A673 (cell line): Measurements from ENCODE around the gene THBS4. TPM values are rescaled to one million over a fixed set of nuclear protein-coding genes. Genes with fewer than 3 reads are reported as not detected.

Source experiments
- BruUV-seq: library from RNA; stranded (reverse); fragments of 400-500 nt; replicated peaks from 2 replicates; lab custom pipeline; 2021; lab: Mats Ljungman, UMichigan
- CTCF ChIA-PET: fragments of 300-600 bp; sonication (Branson Sonifier 250); formaldehyde crosslinking; loops from one replicate; lab custom pipeline; 2022; ENCODE audit warnings: antibody characterized with exemption; lab: Charles Lee
- POLR2A ChIA-PET: fragments of 300-600 bp; sonication (Branson Sonifier 250); formaldehyde crosslinking; loops from one replicate; lab custom pipeline; 2022; ENCODE audit warnings: antibody characterized with exemption; ENCODE audit not compliant: low non-redundant PET; lab: Charles Lee
- DNase-seq: peaks from one replicate; pipeline ENCODE4 v3.0.0-alpha.2; 2015; ENCODE audit warnings: low spot score
- H3K27ac ChIP-seq: fragments of 200-600 bp; sonication (generic); 2 replicates; pipeline ENCODE4 v1.5.1; 2016; ENCODE audit warnings: mixed run types, low read depth, mild to moderate bottlenecking, mixed read lengths, antibody characterized with exemption, low read length; ENCODE audit not compliant: poor library complexity, severe bottlenecking
- H3K27me3 ChIP-seq: fragments of 200-600 bp; sonication (generic); replicated peaks from 2 replicates; pipeline ENCODE4 v1.6.1; 2017; ENCODE audit warnings: mixed run types, low read depth, mild to moderate bottlenecking, mixed read lengths, antibody characterized with exemption, low read length; ENCODE audit not compliant: insufficient read depth, poor library complexity
- H3K36me3 ChIP-seq: fragments of 200-600 bp; sonication (generic); 2 replicates; pipeline ENCODE4 v1.6.1; 2016; ENCODE audit warnings: mixed run types, mild to moderate bottlenecking, mixed read lengths, antibody characterized with exemption, low read length; ENCODE audit not compliant: insufficient read depth, poor library complexity, severe bottlenecking
- H3K4me1 ChIP-seq: fragments of 200-600 bp; sonication (generic); 2 replicates; pipeline ENCODE4 v1.6.1; 2017; ENCODE audit warnings: mixed run types, mild to moderate bottlenecking, mixed read lengths, antibody characterized with exemption, low read length; ENCODE audit not compliant: insufficient read depth, poor library complexity, severe bottlenecking
- H3K4me3 ChIP-seq: fragments of 200-600 bp; sonication (generic); 2 replicates; pipeline ENCODE4 v1.5.1; 2016; ENCODE audit warnings: low read depth, mixed run types, mild to moderate bottlenecking, mixed read lengths, low read length; ENCODE audit not compliant: poor library complexity, severe bottlenecking
- H3K9me3 ChIP-seq: fragments of 200-600 bp; sonication (generic); 2 replicates; pipeline ENCODE4 v1.6.1; 2016; ENCODE audit warnings: mixed run types, low read depth, mild to moderate bottlenecking, mixed read lengths, antibody characterized with exemption, low read length; ENCODE audit not compliant: poor library complexity, severe bottlenecking
- EZH2 ChIP-seq: fragments of 200-600 bp; sonication (generic); IDR thresholded peaks from 2 replicates; pipeline ENCODE4 v1.6.1; 2017; ENCODE audit warnings: borderline replicate concordance, low read depth, mild to moderate bottlenecking, mixed read lengths, antibody characterized with exemption, low read length; ENCODE audit not compliant: poor library complexity, severe bottlenecking
- intact Hi-C: fragments of 100-400 bp; cut with micrococcal nuclease; formaldehyde crosslinking; loops from one replicate; pipeline ENCODE4 v1.10.0; 2022; ENCODE audit not compliant: unreplicated experiment
- total RNA-seq: library from RNA; stranded (reverse); gene quantifications from 2 replicates; pipeline ENCODE4 v1.2.3, GENCODE V29; 2021
- TF ChIP-seq, protein P1 (sequence below): fragments of 300-800, 200-600 bp; sonication (generic); conservative IDR thresholded peaks from 2 replicates; pipeline ENCODE4 v1.5.1; 2017; ENCODE audit warnings: low read depth, mild to moderate bottlenecking, antibody characterized with exemption, low read length, moderate library complexity, mixed read lengths

THBS4 gene
- total RNA-seq, 1 experiment from 2014 or later, result 0.43 TPM

DNA sequence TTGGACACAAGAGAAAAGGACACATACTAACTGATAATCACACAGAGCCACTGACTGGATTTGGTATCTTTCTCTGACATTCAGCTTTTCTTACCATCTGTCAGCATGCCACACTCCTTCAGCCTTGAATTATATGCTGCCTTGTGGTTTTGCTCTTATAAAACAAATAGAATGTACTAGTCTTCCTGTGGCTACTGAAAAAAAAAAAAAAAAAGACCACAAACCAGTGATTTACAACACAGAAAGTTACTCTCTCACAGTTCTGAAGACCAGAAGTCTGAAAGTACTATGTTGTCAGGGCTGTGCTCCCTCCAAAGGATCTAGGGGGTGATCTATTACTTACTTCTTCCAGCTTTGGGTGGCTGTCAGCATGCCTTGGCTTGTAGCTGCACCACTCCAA lies 82.3 kb downstream of the THBS4 start:
- DNase-seq, result no peak
- TF ChIP-seq, protein P1, sequence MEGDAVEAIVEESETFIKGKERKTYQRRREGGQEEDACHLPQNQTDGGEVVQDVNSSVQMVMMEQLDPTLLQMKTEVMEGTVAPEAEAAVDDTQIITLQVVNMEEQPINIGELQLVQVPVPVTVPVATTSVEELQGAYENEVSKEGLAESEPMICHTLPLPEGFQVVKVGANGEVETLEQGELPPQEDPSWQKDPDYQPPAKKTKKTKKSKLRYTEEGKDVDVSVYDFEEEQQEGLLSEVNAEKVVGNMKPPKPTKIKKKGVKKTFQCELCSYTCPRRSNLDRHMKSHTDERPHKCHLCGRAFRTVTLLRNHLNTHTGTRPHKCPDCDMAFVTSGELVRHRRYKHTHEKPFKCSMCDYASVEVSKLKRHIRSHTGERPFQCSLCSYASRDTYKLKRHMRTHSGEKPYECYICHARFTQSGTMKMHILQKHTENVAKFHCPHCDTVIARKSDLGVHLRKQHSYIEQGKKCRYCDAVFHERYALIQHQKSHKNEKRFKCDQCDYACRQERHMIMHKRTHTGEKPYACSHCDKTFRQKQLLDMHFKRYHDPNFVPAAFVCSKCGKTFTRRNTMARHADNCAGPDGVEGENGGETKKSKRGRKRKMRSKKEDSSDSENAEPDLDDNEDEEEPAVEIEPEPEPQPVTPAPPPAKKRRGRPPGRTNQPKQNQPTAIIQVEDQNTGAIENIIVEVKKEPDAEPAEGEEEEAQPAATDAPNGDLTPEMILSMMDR, result no peak
- TF ChIP-seq EZH2, result no peak
- no peaks in the 10 kb centered on the region for H3K4me1 ChIP-seq
- H3K9me3 ChIP-seq, result no peaks in the 10 kb centered on the region
- BruUV-seq, result no TSS peak
- CTCF ChIA-PET, result no interaction called here
- POLR2A ChIA-PET, result no interaction called here
- H3K27ac ChIP-seq, result no peak overlapping the region
- intact Hi-C loops, result no loop called here
- H3K36me3 ChIP-seq, result no peaks in the 10 kb centered on the region
- H3K27me3 ChIP-seq, result no peaks in the 10 kb centered on the region
- H3K4me3 ChIP-seq, result no peak overlapping the region

DNA sequence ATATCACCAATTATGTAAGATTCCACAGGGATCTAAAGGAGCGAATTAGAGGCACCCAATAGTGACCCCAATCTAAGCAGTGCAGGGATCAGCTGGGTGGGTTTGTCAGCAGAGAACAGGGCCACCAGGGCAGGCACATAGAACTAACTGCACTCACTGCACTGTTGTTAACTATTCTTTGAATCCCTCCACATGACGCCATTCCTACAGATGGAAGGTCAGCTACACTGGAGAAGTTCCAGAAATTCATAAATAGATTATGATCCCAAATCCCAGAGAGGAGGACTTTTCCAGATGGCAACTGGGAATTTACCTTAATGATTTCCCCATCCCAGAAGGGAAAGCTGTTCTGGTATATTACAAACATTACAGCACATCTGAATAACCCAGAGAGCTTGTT lies 84.2 kb downstream of the THBS4 start:
- H3K4me3 ChIP-seq, result no peak overlapping the region
- no TSS peak for BruUV-seq
- POLR2A ChIA-PET, result no interaction called here
- CTCF ChIA-PET, result no interaction called here
- H3K27me3 ChIP-seq, result no peaks in the 10 kb centered on the region
- DNase-seq, result no peak
- H3K4me1 ChIP-seq, result no peaks in the 10 kb centered on the region
- TF ChIP-seq, protein P1, result no peak
- TF ChIP-seq EZH2, result no peak
- H3K36me3 ChIP-seq, result no peaks in the 10 kb centered on the region
- intact Hi-C loops, result no loop called here
- H3K9me3 ChIP-seq, result no peaks in the 10 kb centered on the region
- H3K27ac ChIP-seq, result no peak overlapping the region

DNA sequence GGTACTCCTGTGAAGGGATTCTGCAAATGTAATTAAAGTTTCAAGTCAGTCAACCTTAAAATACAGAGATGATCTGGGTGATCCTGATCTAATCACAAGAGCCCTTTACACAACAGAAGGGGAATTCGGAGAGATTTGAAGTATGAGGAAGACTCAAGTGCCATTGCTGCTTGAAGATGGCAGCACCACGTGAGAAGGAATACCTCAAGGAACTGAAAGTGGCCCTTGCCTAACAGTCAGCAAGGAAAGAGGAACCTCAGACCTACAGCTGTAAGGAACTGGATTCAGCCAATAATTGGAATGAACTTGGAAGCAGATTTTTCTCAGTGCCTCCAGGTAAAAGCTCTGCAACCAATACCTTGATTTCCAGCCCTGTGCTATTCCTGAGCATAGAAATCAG lies 87.4 kb downstream of the THBS4 start:
- BruUV-seq, result no TSS peak
- no peaks in the 10 kb centered on the region for H3K4me1 ChIP-seq
- no peaks in the 10 kb centered on the region for H3K9me3 ChIP-seq
- POLR2A ChIA-PET, result no interaction called here
- no peak for TF ChIP-seq EZH2
- TF ChIP-seq, protein P1, result no peak
- H3K36me3 ChIP-seq, result no peaks in the 10 kb centered on the region
- DNase-seq, result no peak
- H3K27ac ChIP-seq, result no peak overlapping the region
- CTCF ChIA-PET, result no interaction called here
- H3K27me3 ChIP-seq, result no peaks in the 10 kb centered on the region
- no peak overlapping the region for H3K4me3 ChIP-seq
- intact Hi-C loops, result no loop called here
